Activated CD4-positive, alpha-beta memory T cell treated with anti-CD3 and anti-CD28 coated beads, Interleukin-2, amount 10 ng/mL, durations not matched to agents 7 days and 5 days (primary cell): ENCODE results near the gene PRKG1. TPM values are rescaled to one million over a fixed set of nuclear protein-coding genes. Genes with fewer than 3 reads are reported as not detected.

ENCODE experiments used
- CTCF ChIA-PET: fragments of 350-600 bp; sonication (Branson Sonifier 250); formaldehyde crosslinking; loops from one replicate; lab custom pipeline; 2021; ENCODE audit warnings: antibody characterized with exemption, inconsistent platforms; lab: Charles Lee
- POLR2A ChIA-PET: fragments of 350-600 bp; sonication (Branson Sonifier 250); formaldehyde crosslinking; loops from one replicate; lab custom pipeline; 2021; ENCODE audit warnings: antibody characterized with exemption; lab: Charles Lee
- DNase-seq: peaks from one replicate; pipeline ENCODE4 v3.0.0-alpha.2; 2020
- H3K27ac Mint-ChIP-seq: one replicate; pipeline ENCODE4 v1.8.0; 2021; ENCODE audit warnings: mild to moderate bottlenecking, mixed read lengths
- H3K27me3 Mint-ChIP-seq: one replicate; pipeline ENCODE4 v1.8.0; 2021; ENCODE audit warnings: mixed read lengths
- H3K36me3 Mint-ChIP-seq: one replicate; pipeline ENCODE4 v1.8.0; 2021; ENCODE audit warnings: low read depth, mixed read lengths
- H3K4me1 Mint-ChIP-seq: one replicate; pipeline ENCODE4 v1.8.0; 2021; ENCODE audit warnings: mixed read lengths
- H3K4me3 Mint-ChIP-seq: one replicate; pipeline ENCODE4 v1.8.0; 2021; ENCODE audit warnings: mild to moderate bottlenecking, mixed read lengths
- H3K9me3 Mint-ChIP-seq: one replicate; pipeline ENCODE4 v1.8.0; 2021; ENCODE audit warnings: mixed read lengths
- total RNA-seq, 2 experiments: library from RNA; stranded (reverse); gene quantifications; one replicate each; pipeline ENCODE4 v1.2.3, GENCODE V29; 2021

PRKG1 gene
- total RNA-seq, 2 experiments from 2014 or later: not detected

DNA sequence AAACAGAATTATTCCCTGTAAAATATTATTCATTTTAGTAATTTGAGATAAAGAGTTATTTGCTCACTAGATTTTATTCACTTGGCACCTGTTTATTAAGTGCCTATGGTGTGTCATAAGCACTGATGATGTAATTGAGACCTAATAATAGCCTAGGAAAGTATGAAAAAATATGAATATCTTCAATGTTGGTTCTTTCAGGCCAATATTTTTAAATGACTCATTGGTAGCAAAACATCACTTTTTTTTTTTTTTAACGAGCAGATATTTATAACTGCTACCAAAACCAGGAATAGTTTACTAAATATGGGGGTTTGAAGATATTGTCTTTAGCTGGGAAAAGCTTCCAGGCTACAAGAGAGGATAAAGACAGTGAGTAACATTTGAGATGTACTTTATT is 228.0 kb downstream of the PRKG1 start:
- no peaks in the 10 kb centered on the region for H3K9me3 Mint-ChIP-seq
- no peaks in the 10 kb centered on the region for H3K27me3 Mint-ChIP-seq
- no peaks in the 10 kb centered on the region for H3K4me1 Mint-ChIP-seq
- ChIA-PET POLR2A (no interaction called here), CTCF (no interaction called here)
- H3K36me3 Mint-ChIP-seq: no peaks in the 10 kb centered on the region
- no peak for DNase-seq
- no peak overlapping the region for H3K27ac Mint-ChIP-seq
- no peak overlapping the region for H3K4me3 Mint-ChIP-seq

DNA sequence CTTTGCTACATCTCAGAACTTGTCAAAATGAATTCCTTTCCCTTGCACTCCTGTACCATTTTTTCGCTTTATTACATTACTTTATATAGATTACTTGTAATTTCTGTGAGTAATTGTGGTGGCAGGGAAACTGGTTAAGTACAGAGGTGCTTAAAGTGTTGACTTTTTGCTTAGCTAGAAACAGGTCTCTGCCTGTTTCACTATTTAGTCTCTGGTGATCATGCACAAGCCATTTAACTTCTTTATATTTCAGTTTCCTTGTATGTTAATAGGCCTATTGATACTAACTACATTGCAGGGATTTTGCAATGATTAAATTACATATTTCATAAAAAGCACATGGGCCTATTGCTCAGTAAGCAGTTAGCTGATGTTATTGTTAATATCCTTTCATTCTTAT is 233.8 kb downstream of the PRKG1 start:
- CTCF ChIA-PET: no interaction called here
- Mint-ChIP-seq H3K9me3 (no peaks in the 10 kb centered on the region), H3K36me3 (no peaks in the 10 kb centered on the region), H3K27me3 (no peaks in the 10 kb centered on the region), H3K4me1 (no peaks in the 10 kb centered on the region), H3K4me3 (no peak overlapping the region), H3K27ac (no peak overlapping the region)
- no peak for DNase-seq
- POLR2A ChIA-PET: no interaction called here

DNA sequence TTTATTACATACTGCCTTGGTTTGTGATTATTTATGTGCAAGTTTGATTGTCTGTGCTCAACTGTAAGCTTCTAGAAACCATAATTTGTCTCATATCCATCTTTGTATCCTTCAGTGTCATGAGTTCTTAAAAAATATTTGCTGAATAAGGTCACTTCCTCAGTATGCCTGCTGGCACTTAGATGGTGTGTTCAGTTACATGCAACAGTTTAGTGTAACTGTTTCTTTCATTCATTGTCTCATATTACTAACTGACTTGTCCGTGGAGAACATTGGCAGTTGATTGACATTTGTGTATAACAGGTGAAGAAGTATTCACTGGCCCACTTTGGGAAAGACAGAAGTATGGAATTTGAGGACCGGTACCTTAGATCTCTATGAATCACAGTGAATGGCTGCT is 236.9 kb downstream of the PRKG1 start:
- DNase-seq: no peak
- ChIA-PET CTCF (no interaction called here), POLR2A (no interaction called here)
- H3K27ac Mint-ChIP-seq: no peak overlapping the region
- no peaks in the 10 kb centered on the region for H3K4me1 Mint-ChIP-seq
- no peaks in the 10 kb centered on the region for H3K36me3 Mint-ChIP-seq
- no peak overlapping the region for H3K4me3 Mint-ChIP-seq
- no peaks in the 10 kb centered on the region for H3K27me3 Mint-ChIP-seq
- no peaks in the 10 kb centered on the region for H3K9me3 Mint-ChIP-seq

DNA sequence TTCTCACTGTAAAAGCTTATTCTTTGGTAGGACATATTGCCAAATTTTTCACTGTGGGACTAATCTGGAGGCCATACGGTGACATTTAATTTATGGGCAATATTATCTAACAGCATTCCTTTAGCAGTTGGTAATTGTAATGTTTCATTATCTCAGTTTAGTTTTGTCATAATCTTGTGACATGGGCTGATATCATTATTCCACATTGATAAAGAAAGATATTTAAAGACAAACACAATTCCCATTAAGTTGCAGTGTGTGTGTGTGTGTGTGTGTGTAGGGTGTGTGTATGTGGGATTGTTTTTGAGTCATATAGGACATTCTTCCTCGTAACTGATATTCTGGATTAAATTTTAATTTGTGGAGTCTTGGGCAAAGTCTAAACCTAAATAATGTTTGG is 238.5 kb downstream of the PRKG1 start:
- H3K36me3 Mint-ChIP-seq: no peaks in the 10 kb centered on the region
- no peaks in the 10 kb centered on the region for H3K27me3 Mint-ChIP-seq
- ChIA-PET CTCF (no interaction called here), POLR2A (no interaction called here)
- H3K4me3 Mint-ChIP-seq: no peak overlapping the region
- H3K9me3 Mint-ChIP-seq: no peaks in the 10 kb centered on the region
- no peaks in the 10 kb centered on the region for H3K4me1 Mint-ChIP-seq
- DNase-seq: no peak
- no peak overlapping the region for H3K27ac Mint-ChIP-seq

DNA sequence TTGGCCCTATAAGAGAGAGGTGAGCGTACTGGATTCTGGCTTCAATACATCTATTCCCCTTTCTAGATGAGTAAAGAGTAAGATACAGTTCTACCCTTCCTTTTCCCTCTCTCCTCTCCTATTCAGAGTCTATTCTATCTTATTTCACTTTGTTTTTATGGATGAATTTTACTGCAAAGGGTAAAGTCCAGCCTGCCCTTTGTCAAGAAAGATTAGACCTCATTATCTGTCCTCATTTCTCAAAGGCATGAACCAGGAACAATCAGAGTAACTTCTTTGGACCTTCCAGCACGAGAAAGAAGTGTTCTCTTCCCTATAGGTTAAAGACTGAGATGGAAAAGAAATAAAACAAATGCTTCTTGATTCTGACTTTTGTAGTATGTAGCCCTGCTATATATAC is 239.0 kb downstream of the PRKG1 start:
- Mint-ChIP-seq H3K27me3 (no peaks in the 10 kb centered on the region), H3K36me3 (no peaks in the 10 kb centered on the region), H3K9me3 (no peaks in the 10 kb centered on the region), H3K4me3 (no peak overlapping the region), H3K4me1 (no peaks in the 10 kb centered on the region), H3K27ac (no peak overlapping the region)
- CTCF ChIA-PET: no interaction called here
- no peak for DNase-seq
- POLR2A ChIA-PET: no interaction called here

DNA sequence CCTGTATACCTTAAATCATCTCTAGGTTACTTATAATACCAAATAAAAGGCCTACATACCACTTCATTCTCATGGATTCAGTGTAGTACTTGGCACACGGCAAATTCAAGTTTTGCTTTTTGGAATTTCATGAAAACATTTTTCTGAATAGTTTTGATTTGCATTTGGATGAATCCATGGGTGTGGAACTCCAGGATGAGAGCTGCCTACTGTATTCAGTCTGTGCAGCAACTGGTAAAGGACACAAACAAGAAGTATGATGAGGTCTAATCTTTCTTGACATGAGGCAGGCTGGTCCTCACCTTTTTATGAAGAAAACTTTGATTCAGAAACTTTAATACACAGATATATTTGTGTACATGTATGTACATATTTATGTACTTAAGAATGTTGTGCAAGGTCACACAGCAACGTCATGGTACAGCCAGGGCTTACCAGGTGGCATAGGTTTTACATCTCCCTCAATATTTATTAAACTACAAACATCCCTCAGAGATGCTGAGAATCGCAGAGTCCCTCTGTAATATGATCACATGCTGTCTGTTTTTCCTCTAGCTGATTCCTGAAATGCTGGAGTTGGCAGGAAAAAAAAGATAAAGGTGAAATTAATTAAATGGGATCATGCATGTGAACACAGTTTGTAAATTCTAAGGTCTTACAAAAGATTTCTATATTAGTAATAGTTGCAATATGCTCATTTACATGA is 239.6 kb downstream of the PRKG1 start:
- Mint-ChIP-seq H3K4me3 (no peak overlapping the region), H3K27ac (no peak overlapping the region), H3K27me3 (no peaks in the 10 kb centered on the region), H3K36me3 (no peaks in the 10 kb centered on the region), H3K4me1 (no peaks in the 10 kb centered on the region), H3K9me3 (no peaks in the 10 kb centered on the region)
- no peak for DNase-seq
- ChIA-PET CTCF (no interaction called here), POLR2A (no interaction called here)

DNA sequence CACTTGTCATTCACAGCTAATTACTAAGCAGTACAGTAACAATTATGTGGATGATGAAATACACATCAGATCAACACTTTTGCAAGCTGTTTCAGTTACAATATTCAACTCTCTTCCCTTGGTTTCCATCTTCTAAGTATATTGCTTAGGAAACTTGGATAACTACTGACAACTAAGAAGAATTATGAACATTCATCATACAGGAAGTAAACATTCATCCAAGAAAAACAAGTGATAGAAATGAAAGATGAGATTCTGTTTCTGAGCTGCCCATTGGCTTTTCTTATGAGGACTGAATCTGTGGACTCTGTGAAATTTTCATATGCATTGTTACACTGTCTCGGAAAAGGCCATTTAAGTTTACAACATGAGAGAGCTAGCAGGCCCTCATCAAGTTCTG is 240.2 kb downstream of the PRKG1 start:
- CTCF ChIA-PET: no interaction called here
- H3K27me3 Mint-ChIP-seq: no peaks in the 10 kb centered on the region

DNA sequence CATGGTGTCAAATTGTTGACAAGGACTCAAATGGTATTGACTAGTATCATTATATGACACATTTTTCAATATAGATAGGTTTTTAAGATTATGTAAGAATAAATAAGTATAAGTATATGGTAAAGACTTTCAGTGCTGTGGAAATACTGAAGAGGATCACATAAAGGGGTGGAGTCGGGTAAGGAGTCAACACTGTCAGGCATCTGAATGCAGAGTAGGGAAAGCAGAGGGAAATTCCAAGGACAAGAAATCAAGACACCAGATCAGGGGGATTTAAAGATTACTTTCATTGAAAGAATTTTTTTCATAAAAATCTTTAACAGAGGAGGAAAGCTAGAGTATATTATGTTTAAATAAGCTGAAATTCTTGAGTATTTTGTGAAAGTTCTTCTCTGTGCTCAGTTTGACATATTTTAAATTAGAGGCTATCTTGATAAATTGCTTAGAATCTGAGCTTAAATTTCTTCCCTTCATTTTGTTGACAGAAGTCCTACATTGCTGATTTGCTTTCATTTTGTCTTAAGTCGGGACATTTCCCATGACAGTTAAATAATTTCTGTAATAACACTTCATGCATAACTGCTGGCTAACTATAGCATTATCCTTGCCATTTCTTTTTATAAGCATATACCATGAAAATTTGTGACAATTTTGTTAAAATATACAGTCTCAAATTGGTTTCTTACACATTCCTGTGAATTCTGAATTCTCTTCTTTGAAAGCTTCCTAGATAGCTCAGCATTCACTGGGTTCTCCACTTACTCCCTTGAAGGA is 244.3 kb downstream of the PRKG1 start:
- ChIA-PET CTCF (no interaction called here), POLR2A (no interaction called here)
- no peaks in the 10 kb centered on the region for H3K27me3 Mint-ChIP-seq
- no peak overlapping the region for H3K27ac Mint-ChIP-seq
- H3K36me3 Mint-ChIP-seq: no peaks in the 10 kb centered on the region
- no peaks in the 10 kb centered on the region for H3K9me3 Mint-ChIP-seq
- no peak for DNase-seq
- no peak overlapping the region for H3K4me3 Mint-ChIP-seq
- H3K4me1 Mint-ChIP-seq: no peaks in the 10 kb centered on the region

More for the DNA sequence above, 240.2 kb downstream of the PRKG1 start:
- DNase-seq: no peak
- no peak overlapping the region for H3K4me3 Mint-ChIP-seq
- H3K9me3 Mint-ChIP-seq: no peaks in the 10 kb centered on the region
- H3K36me3 Mint-ChIP-seq: no peaks in the 10 kb centered on the region
- POLR2A ChIA-PET: no interaction called here
- no peak overlapping the region for H3K27ac Mint-ChIP-seq
- H3K4me1 Mint-ChIP-seq: no peaks in the 10 kb centered on the region

DNA sequence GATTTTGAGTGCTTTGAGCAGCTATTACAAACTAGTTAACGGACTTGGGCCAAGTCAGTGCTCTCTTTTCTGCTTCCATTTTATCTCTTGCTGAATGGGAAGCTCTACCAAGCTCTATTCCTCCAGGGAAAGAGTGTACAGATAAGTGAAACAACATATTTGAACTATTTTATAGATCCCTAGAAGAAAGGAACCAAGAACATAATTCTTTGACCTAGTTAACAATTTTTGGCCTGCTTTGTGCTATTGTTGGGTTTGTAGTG is 244.8 kb downstream of the PRKG1 start:
- Mint-ChIP-seq H3K27ac (no peak overlapping the region), H3K27me3 (no peaks in the 10 kb centered on the region), H3K4me1 (no peaks in the 10 kb centered on the region), H3K9me3 (no peaks in the 10 kb centered on the region), H3K4me3 (no peak overlapping the region), H3K36me3 (no peaks in the 10 kb centered on the region)
- ChIA-PET CTCF (no interaction called here), POLR2A (no interaction called here)
- DNase-seq: no peak

DNA sequence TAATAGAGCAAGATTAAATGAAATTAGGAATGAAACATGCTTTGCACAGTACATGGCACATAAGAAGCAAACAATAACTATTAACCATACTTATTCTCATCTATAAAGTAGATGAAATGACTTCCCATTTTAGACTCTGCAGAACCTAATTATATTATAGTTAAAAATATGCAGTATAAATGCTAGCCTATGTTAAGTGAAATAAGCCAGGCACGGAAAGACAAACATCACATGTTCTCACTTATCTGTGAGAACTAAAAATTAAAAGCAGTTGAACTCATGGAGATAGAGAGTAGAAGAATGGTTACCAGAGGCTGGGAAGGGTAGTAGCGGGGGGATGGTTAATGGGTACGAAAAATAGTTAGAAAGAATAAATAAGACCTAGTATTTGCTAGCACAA is 247.0 kb downstream of the PRKG1 start:
- Mint-ChIP-seq H3K4me3 (no peak overlapping the region), H3K27me3 (no peaks in the 10 kb centered on the region), H3K36me3 (no peaks in the 10 kb centered on the region), H3K4me1 (no peaks in the 10 kb centered on the region), H3K27ac (no peak overlapping the region), H3K9me3 (no peaks in the 10 kb centered on the region)
- CTCF ChIA-PET: no interaction called here
- POLR2A ChIA-PET: no interaction called here
- DNase-seq: no peak

DNA sequence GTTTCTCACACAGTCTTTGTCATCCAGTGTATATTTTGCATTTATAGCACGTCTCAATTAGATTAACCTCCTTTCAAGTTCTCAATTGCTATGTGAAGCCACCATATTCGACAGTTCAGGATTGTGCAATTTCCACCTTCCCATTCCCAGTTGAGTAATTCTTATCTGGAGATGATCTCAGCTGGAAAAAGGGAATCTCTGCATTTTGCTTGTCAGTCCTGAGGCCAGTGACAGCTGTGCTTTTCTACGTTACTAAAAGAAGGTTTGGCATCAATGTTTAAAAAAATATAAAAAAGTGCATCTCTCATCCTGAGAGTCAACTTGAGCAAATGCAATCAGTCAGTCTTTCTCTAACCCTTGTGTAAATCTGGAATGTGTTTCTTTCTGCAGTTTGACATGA is 247.7 kb downstream of the PRKG1 start:
- CTCF ChIA-PET: no interaction called here

DNA sequence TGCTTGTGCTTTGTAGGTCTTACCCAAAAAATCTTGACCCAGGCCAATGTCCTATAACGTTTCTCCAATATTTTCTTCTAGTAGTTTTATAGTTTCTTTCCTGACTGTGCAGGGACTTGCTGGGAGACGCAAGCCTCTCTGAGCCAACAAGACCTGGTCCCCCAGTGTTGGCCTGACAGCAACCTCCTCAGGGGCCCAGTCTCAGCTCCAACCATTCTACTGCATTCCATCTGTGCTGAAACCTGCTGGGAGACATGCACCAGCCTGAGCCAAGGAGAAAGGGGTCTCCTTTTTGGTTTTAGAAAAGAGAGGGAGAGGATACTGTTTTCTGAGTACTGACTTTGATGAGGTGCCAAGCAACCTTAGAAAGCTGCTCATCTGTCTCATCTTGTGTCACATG is 251.4 kb downstream of the PRKG1 start:
- H3K4me3 Mint-ChIP-seq: no peak overlapping the region
- H3K9me3 Mint-ChIP-seq: no peaks in the 10 kb centered on the region
- ChIA-PET CTCF (no interaction called here), POLR2A (no interaction called here)
- H3K4me1 Mint-ChIP-seq: no peaks in the 10 kb centered on the region
- H3K27me3 Mint-ChIP-seq: no peaks in the 10 kb centered on the region
- DNase-seq: no peak
- H3K36me3 Mint-ChIP-seq: no peaks in the 10 kb centered on the region
- no peak overlapping the region for H3K27ac Mint-ChIP-seq

More for the DNA sequence above, 247.7 kb downstream of the PRKG1 start:
- no peak overlapping the region for H3K27ac Mint-ChIP-seq
- H3K9me3 Mint-ChIP-seq: no peaks in the 10 kb centered on the region
- POLR2A ChIA-PET: no interaction called here
- H3K36me3 Mint-ChIP-seq: no peaks in the 10 kb centered on the region
- DNase-seq: no peak
- H3K4me3 Mint-ChIP-seq: no peak overlapping the region
- H3K27me3 Mint-ChIP-seq: no peaks in the 10 kb centered on the region
- H3K4me1 Mint-ChIP-seq: no peaks in the 10 kb centered on the region

DNA sequence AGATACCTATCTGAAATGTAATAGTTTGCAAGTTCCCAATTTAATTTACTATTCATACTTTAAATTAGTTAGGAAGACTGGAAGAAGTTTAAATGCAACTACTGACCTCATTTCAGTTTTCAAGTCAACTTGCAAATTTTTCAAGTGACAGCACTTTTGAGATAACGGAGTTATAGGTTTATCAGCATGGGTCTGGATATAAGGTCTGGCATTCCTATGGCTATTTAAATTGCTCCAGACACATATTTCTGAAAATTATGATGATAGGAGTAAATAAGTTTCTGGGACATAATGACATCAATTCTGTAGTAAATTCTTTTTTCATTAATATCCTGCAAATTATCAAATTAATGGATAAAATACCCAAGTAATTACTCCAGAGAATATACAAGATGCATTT is 251.9 kb downstream of the PRKG1 start:
- H3K4me1 Mint-ChIP-seq: no peaks in the 10 kb centered on the region
- H3K4me3 Mint-ChIP-seq: no peak overlapping the region
- no peak overlapping the region for H3K27ac Mint-ChIP-seq
- CTCF ChIA-PET: no interaction called here
- no peaks in the 10 kb centered on the region for H3K36me3 Mint-ChIP-seq
- DNase-seq: no peak
- H3K27me3 Mint-ChIP-seq: no peaks in the 10 kb centered on the region
- H3K9me3 Mint-ChIP-seq: no peaks in the 10 kb centered on the region
- POLR2A ChIA-PET: no interaction called here

DNA sequence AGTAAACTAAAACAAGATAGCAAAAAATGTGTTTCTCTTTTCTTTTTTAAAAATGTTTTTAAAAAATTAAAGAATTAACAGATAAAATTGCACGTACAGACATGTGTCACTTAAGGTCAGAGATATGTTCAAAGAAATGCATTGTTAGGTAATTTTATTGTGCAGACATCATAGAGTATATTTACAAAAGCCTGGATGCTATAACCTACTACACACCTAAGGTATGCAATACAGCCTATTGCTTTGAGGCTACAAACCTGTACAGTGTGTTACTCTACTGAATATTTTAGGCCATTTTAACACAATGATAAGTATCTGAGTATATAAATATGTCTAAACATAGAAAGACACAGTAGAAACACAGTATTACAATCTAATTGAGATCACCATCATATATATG is 253.1 kb downstream of the PRKG1 start:
- CTCF ChIA-PET: no interaction called here
- no peak overlapping the region for H3K27ac Mint-ChIP-seq
- peaks cover 2% of the 10 kb centered on the region for H3K9me3 Mint-ChIP-seq
- no peaks in the 10 kb centered on the region for H3K36me3 Mint-ChIP-seq
- POLR2A ChIA-PET: no interaction called here
- DNase-seq: no peak
- H3K4me3 Mint-ChIP-seq: no peak overlapping the region
- H3K27me3 Mint-ChIP-seq: no peaks in the 10 kb centered on the region
- no peaks in the 10 kb centered on the region for H3K4me1 Mint-ChIP-seq
